ENCODE results near the gene ICAM1. TPM values are rescaled to one million over a fixed set of nuclear protein-coding genes. Genes with fewer than 3 reads are reported as not detected.
A peak's percentile ranks its signal among the peaks of the same experiment; 100 is the strongest.

The ICAM1 gene
- total and polyA plus RNA-seq, 2 of the 13 experiments (the other 11 are each of a cell fraction or from before 2014, with no cell fraction given) = 37.9 to 98.4 TPM

GRCh38 chr19:10315335-10316214 is 44.7 kb downstream of the ICAM1 start, which contains the start of gene FDX2 (continued):
- TF ChIP-seq, protein P1, sequence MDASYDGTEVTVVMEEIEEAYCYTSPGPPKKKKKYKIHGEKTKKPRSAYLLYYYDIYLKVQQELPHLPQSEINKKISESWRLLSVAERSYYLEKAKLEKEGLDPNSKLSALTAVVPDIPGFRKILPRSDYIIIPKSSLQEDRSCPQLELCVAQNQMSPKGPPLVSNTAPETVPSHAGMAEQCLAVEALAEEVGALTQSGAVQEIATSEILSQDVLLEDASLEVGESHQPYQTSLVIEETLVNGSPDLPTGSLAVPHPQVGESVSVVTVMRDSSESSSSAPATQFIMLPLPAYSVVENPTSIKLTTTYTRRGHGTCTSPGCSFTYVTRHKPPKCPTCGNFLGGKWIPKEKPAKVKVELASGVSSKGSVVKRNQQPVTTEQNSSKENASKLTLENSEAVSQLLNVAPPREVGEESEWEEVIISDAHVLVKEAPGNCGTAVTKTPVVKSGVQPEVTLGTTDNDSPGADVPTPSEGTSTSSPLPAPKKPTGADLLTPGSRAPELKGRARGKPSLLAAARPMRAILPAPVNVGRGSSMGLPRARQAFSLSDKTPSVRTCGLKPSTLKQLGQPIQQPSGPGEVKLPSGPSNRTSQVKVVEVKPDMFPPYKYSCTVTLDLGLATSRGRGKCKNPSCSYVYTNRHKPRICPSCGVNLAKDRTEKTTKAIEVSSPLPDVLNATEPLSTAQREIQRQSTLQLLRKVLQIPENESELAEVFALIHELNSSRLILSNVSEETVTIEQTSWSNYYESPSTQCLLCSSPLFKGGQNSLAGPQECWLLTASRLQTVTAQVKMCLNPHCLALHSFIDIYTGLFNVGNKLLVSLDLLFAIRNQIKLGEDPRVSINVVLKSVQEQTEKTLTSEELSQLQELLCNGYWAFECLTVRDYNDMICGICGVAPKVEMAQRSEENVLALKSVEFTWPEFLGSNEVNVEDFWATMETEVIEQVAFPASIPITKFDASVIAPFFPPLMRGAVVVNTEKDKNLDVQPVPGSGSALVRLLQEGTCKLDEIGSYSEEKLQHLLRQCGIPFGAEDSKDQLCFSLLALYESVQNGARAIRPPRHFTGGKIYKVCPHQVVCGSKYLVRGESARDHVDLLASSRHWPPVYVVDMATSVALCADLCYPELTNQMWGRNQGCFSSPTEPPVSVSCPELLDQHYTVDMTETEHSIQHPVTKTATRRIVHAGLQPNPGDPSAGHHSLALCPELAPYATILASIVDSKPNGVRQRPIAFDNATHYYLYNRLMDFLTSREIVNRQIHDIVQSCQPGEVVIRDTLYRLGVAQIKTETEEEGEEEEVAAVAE (CRISPR knock-in tag; IDR thresholded peaks at IDR 0.05; ENCODE audit: borderline replicate concordance) = 0 out of 2 replicates have a peak, but pooled peaks have one; percentile 34
- TF ChIP-seq ZNF646 (CRISPR knock-in tag; IDR thresholded peaks at IDR 0.05) = no peak
- no peak for TF ChIP-seq SRSF9 (IDR thresholded peaks at IDR 0.05; ENCODE audit: borderline replicate concordance, insufficient read depth, low read depth, low read length, poor library complexity, severe bottlenecking)
- TF ChIP-seq ZNF766 (CRISPR knock-in tag; IDR thresholded peaks at IDR 0.05; ENCODE audit: borderline replicate concordance) = no peak
- no peak; the same call in 1 of the 2 replicates for TF ChIP-seq NCOA2 (CRISPR knock-in tag; IDR thresholded peaks at IDR 0.05)
- TF ChIP-seq ZBTB42 (CRISPR knock-in tag; IDR thresholded peaks at IDR 0.05) = 0 out of 2 replicates have a peak, but pooled peaks have one; percentile 22
- TF ChIP-seq HMG20B (CRISPR knock-in tag; conservative IDR thresholded peaks at IDR 0.05) = 0 out of 2 replicates have a peak, but pooled peaks have one; percentile 26
- TF ChIP-seq NR2F6 (IDR thresholded peaks at IDR 0.05) = no peak
- peak; percentile 37; the same call in 1 of the 2 replicates for TF ChIP-seq NR2F6 (CRISPR knock-in tag; IDR thresholded peaks at IDR 0.05)
- TF ChIP-seq, protein P2, sequence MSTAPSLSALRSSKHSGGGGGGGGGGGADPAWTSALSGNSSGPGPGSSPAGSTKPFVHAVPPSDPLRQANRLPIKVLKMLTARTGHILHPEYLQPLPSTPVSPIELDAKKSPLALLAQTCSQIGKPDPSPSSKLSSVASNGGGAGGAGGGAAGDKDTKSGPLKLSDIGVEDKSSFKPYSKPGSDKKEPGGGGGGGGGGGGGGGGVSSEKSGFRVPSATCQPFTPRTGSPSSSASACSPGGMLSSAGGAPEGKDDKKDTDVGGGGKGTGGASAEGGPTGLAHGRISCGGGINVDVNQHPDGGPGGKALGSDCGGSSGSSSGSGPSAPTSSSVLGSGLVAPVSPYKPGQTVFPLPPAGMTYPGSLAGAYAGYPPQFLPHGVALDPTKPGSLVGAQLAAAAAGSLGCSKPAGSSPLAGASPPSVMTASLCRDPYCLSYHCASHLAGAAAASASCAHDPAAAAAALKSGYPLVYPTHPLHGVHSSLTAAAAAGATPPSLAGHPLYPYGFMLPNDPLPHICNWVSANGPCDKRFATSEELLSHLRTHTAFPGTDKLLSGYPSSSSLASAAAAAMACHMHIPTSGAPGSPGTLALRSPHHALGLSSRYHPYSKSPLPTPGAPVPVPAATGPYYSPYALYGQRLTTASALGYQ (CRISPR knock-in tag; IDR thresholded peaks at IDR 0.05) = no peak
- TF ChIP-seq SALL1 (CRISPR knock-in tag; IDR thresholded peaks at IDR 0.05) = peak; percentile 72
- peak; percentile 87 for TF ChIP-seq MXD4 (CRISPR knock-in tag; IDR thresholded peaks at IDR 0.05)
- peak; percentile 85 for TF ChIP-seq RBFOX2 (IDR thresholded peaks at IDR 0.05; ENCODE audit: low read depth, low read length)
- TF ChIP-seq YEATS2 (CRISPR knock-in tag; IDR thresholded peaks at IDR 0.05; ENCODE audit: borderline replicate concordance) = peak; percentile 81
- peak; percentile 75; the same call in 1 of the 2 replicates for TF ChIP-seq ZNF44 (CRISPR knock-in tag; IDR thresholded peaks at IDR 0.05)
- peak; percentile 52; the same call in 1 of the 2 replicates for TF ChIP-seq TBX2 (CRISPR knock-in tag; IDR thresholded peaks at IDR 0.05; ENCODE audit: borderline replicate concordance)

Data from HepG2 (cell line).